Testis (tissue), 5 donors: ENCODE data around the gene CD83. TPM values are rescaled to one million over a fixed set of nuclear protein-coding genes. Genes with fewer than 3 reads are reported as not detected.
A peak's percentile ranks its signal among the peaks of the same experiment; 100 is the strongest.

Experiments used
- DNase-seq: peaks from one replicate; pipeline ENCODE4 v3.0.0-alpha.2; 2019
- H3K27ac ChIP-seq, 2 donors: fragments of 200-600 bp; sonication (generic); one replicate each; pipeline ENCODE4 v1.5.1; 2019
- H3K27me3 ChIP-seq: fragments of 200-600 bp; sonication (generic); one replicate; pipeline ENCODE4 v1.5.1; 2019
- H3K36me3 ChIP-seq: fragments of 200-600 bp; sonication (generic); one replicate; pipeline ENCODE4 v1.5.1; 2017; ENCODE audit warnings: low read depth; ENCODE audit errors: missing control alignments
- H3K4me1 ChIP-seq: fragments of 200-600 bp; sonication (generic); one replicate; pipeline ENCODE4 v1.5.1; 2019
- H3K4me3 ChIP-seq, 2 donors: fragments of 200-600 bp; sonication (generic); one replicate each; pipeline ENCODE4 v1.5.1; 2017 to 2019
- H3K9me3 ChIP-seq: fragments of 200-600 bp; sonication (generic); one replicate; pipeline ENCODE4 v1.5.1; 2017
- CTCF ChIP-seq, 3 experiments: fragments of 450-650 bp in 2 of 3; fragments of 200-600 bp in 1 of 3; sonication (generic) in 1 of 3; IDR thresholded peaks; one replicate each; pipeline ENCODE4 v1.5.1; 2016 to 2019; ENCODE audit warnings: antibody characterized with exemption in 3 of 3, mild to moderate bottlenecking in 2 of 3, moderate library complexity in 1 of 3
- POLR2A ChIP-seq: fragments of 450-650 bp; IDR thresholded peaks from one replicate; pipeline ENCODE4 v1.6.1; 2017; ENCODE audit warnings: antibody characterized with exemption, mild to moderate bottlenecking, moderate library complexity
- WGBS, 2 donors: methylation state at CpG; one replicate each; pipeline ENCODE4 v1.1.5; 2018; 5-methylcytosine and 5-hydroxymethylcytosine counted together
- intact Hi-C: fragments of 100-400 bp; cut with DNase I; formaldehyde crosslinking; loops from one replicate; pipeline ENCODE4 v1.15.1; 2023; ENCODE audit warnings: low total_unique reads
- long read RNA-seq, 2 donors: transcript quantifications; one replicate each; lab custom pipeline, GENCODE V29; 2026
- polyA plus RNA-seq: library from polyadenylated mRNA; stranded (reverse); fragments of 350-450 nt; fragmentation: Illumina TruSeq; extraction: RNeasy Lipid Tissue Mini Kit (QIAGEN cat#74804); gene quantifications from one replicate; pipeline ENCODE4 v1.2.3, GENCODE V29; 2014; ENCODE audit warnings: low read depth, low replicate concordance; ENCODE audit not compliant: insufficient read depth
- total RNA-seq, 2 donors: library from RNA; depleted of rRNA; stranded (reverse); fragments of >200 nt; gene quantifications; one replicate each; pipeline ENCODE4 v1.2.3, GENCODE V29; 2016

The CD83 gene
- total RNA-seq = 1 to 10 TPM; 5.6 to 6.2 TPM
- polyA plus RNA-seq = 12.2 TPM
- long read RNA-seq, donor 1, transcript CD83-201 (5 exons, 2,471 nt) = major isoform, 14 of 14 reads
- long read RNA-seq, donor 1, partial matches to known transcripts = 0 of 14 reads
- long read RNA-seq, donor 1, other reads (novel, unspliced or antisense) = 0 of 14 reads
- long read RNA-seq, donor 2, transcript CD83-201 (5 exons, 2,471 nt) = major isoform, 26 of 26 reads
- long read RNA-seq, donor 2, partial matches to known transcripts = 0 of 26 reads
- long read RNA-seq, donor 2, other reads (novel, unspliced or antisense) = 0 of 26 reads

GRCh38 chr6:14117158-14118090 is at the start of gene CD83:
TSS of gene CD83 (plus strand) at chr6:14117772. CDS start at chr6:14117812, 40 bp downstream.
- Histone ChIP-seq H3K4me1 (peaks cover 4% of the 10 kb centered on the region), H3K4me3 (peak within 1 kb of the TSS; percentile 46 to 69), H3K27ac (peak within 1 kb of the TSS; percentile 57 to 60), H3K9me3 (no peaks in the 10 kb centered on the region), H3K36me3 (no peaks in the 10 kb centered on the region), H3K27me3 (no peaks in the 10 kb centered on the region)
- DNase-seq = peak; percentile 62
- WGBS, 2 donors = 4% methylated on average over 7 to 94 of the region's 106 CpGs
- intact Hi-C loops = no loop called here
- TF ChIP-seq POLR2A (no peak), CTCF (IDR thresholded peaks at IDR 0.05) (no peak)

- Histone ChIP-seq H3K4me1 (peaks cover 2% of the 10 kb centered on the region), H3K9me3 (no peaks in the 10 kb centered on the region), H3K27me3 (no peaks in the 10 kb centered on the region), H3K36me3 (no peaks in the 10 kb centered on the region), H3K4me3 (no peak overlapping the region), H3K27ac (no peak overlapping the region)
- intact Hi-C loops = no loop called here
- TF ChIP-seq CTCF (IDR thresholded peaks at IDR 0.05) (no peak), POLR2A (no peak)
- WGBS, 2 donors = 76 to 79% methylated on average over 5 of the region's 5 CpGs
- DNase-seq = no peak
These were observed 49.4 kb upstream of the CD83 start for GRCh38 chr6:14068133-14068532.

GRCh38 chr6:14068623-14069022 is 48.9 kb upstream of the CD83 start:
- H3K27me3 ChIP-seq = no peaks in the 10 kb centered on the region
- TF ChIP-seq POLR2A = no peak
- TF ChIP-seq CTCF (IDR thresholded peaks at IDR 0.05) = no peak
- no peak overlapping the region for H3K4me3 ChIP-seq
- no peak for DNase-seq
- intact Hi-C loops = no loop called here
- no peaks in the 10 kb centered on the region for H3K36me3 ChIP-seq
- WGBS, 2 donors = 82 to 83% methylated on average over 19 of the region's 19 CpGs
- no peak overlapping the region for H3K27ac ChIP-seq
- H3K4me1 ChIP-seq = peaks cover 2% of the 10 kb centered on the region
- H3K9me3 ChIP-seq = no peaks in the 10 kb centered on the region

- no peak for DNase-seq
- Histone ChIP-seq H3K4me1 (peaks cover 8% of the 10 kb centered on the region), H3K27ac (no peak overlapping the region), H3K27me3 (no peaks in the 10 kb centered on the region), H3K9me3 (no peaks in the 10 kb centered on the region), H3K4me3 (no peak overlapping the region), H3K36me3 (no peaks in the 10 kb centered on the region)
- intact Hi-C loops = no loop called here
- TF ChIP-seq POLR2A (no peak), CTCF (IDR thresholded peaks at IDR 0.05) (no peak)
- 66 to 70% methylated on average over 4 of the region's 4 CpGs for WGBS, 2 donors
These were observed 47.1 kb upstream of the CD83 start for GRCh38 chr6:14070457-14070856.
